K562 (cell line): Measurements from ENCODE around the gene PYDC1. TPM values are rescaled to one million over a fixed set of nuclear protein-coding genes. Genes with fewer than 3 reads are reported as not detected.

Experiments
- ATAC-seq: fragments of 200-7000 bp; cut with Tn5 transposase; 3 replicates; pipeline ENCODE4 v1.9.1; 2020; ENCODE audit warnings: moderate library complexity
- BruUV-seq: library from RNA; stranded (reverse); fragments of 400-500 nt; replicated peaks from 2 replicates; lab custom pipeline; 2021; lab: Mats Ljungman, UMichigan
- CTCF ChIA-PET: fragments of 300-600 bp; formaldehyde crosslinking; extraction: SDS; loops from one replicate; lab custom pipeline; 2021; ENCODE audit warnings: low intra/inter-chr PET ratio; lab: Yijun Ruan, JAX
- POLR2A ChIA-PET: fragments of 300-600, 350-650 bp; sonication (Branson Sonifier 250); formaldehyde crosslinking; extraction: SDS; loops from one replicate; lab custom pipeline; 2021; ENCODE audit warnings: antibody characterized with exemption, inconsistent platforms; lab: Yijun Ruan, JAX
- DNase-seq, 4 experiments: peaks; one replicate each; pipeline versions ENCODE4 v3.0.0 to v3.0.0-alpha.2; 2011 to 2018; ENCODE audit warnings: low spot score in 3 of 4, mixed read lengths in 3 of 4; ENCODE audit errors: extremely low read depth in 1 of 4
- FAIRE-seq: peaks from 2 replicates; lab custom pipeline; 2011; peaks lifted over from hg19 to GRCh38; lab: Jason Lieb, UNC
- H2AFZ ChIP-seq: 2 replicates; pipeline ENCODE4 v1.6.0; 2011; ENCODE audit warnings: low read depth, low read length, control low read depth, inconsistent platforms
- H3K27ac ChIP-seq: fragments of 200-600 bp; 3 replicates; pipeline ENCODE4 v1.8.0; 2011; ENCODE audit warnings: low read depth, mild to moderate bottlenecking, control low read depth, inconsistent platforms, low read length, moderate library complexity, mixed read lengths; ENCODE audit errors: extremely low read depth
- H3K27me3 ChIP-seq, 2 experiments: fragments of 300-600 bp in 1 of 2; 2 replicates in 1 of 2; 3 replicates in 1 of 2; pipeline versions ENCODE4 v1.6.0 to v1.8.0; 2011; ENCODE audit warnings: inconsistent platforms in 2 of 2, low read length in 2 of 2, mild to moderate bottlenecking in 1 of 2, mixed read lengths in 1 of 2, moderate library complexity in 1 of 2; ENCODE audit not compliant: control insufficient read depth in 2 of 2, insufficient read depth in 2 of 2
- H3K36me3 ChIP-seq: fragments of 300-600 bp; 3 replicates; pipeline ENCODE4 v1.8.0; 2011; ENCODE audit warnings: mild to moderate bottlenecking, low read length, inconsistent platforms; ENCODE audit not compliant: control insufficient read depth, insufficient read depth
- H3K4me1 ChIP-seq, 2 experiments: fragments of 200-600 bp in 1 of 2; replicated peaks in 1 of 2; 2 replicates in 1 of 2; 3 replicates in 1 of 2; pipeline versions ENCODE4 v1.5.1 to v1.8.0; 2011; ENCODE audit warnings: inconsistent platforms in 2 of 2, low read length in 2 of 2, mild to moderate bottlenecking in 1 of 2, mixed read lengths in 1 of 2, moderate library complexity in 1 of 2; ENCODE audit not compliant: control insufficient read depth in 2 of 2, insufficient read depth in 2 of 2
- H3K4me2 ChIP-seq: 2 replicates; pipeline ENCODE4 v1.6.1; 2011; ENCODE audit warnings: low read length, control low read depth, inconsistent platforms, mixed read lengths; ENCODE audit not compliant: insufficient read depth
- H3K4me3 ChIP-seq: fragments of 200-600 bp; sonication (generic), shearing (Covaris generic); 2 replicates; pipeline ENCODE4 v1.5.1; 2016; ENCODE audit warnings: control low read depth, inconsistent platforms
- H3K79me2 ChIP-seq: fragments of 200-600 bp; 3 replicates; pipeline ENCODE4 v1.8.0; 2011; ENCODE audit warnings: low read length, inconsistent platforms; ENCODE audit not compliant: control insufficient read depth, insufficient read depth
- H3K9ac ChIP-seq, 2 experiments: 2 replicates each; pipeline versions ENCODE4 v1.6.0 to v1.6.1; 2011; ENCODE audit warnings: low read depth in 2 of 2, low read length in 2 of 2, control low read depth in 1 of 2, inconsistent platforms in 1 of 2, mild to moderate bottlenecking in 1 of 2, mixed read lengths in 1 of 2; ENCODE audit not compliant: insufficient read depth in 1 of 2
- H3K9me1 ChIP-seq: one replicate; pipeline ENCODE4 v1.6.0; 2011; ENCODE audit warnings: inconsistent platforms, mild to moderate bottlenecking, low read length, moderate library complexity; ENCODE audit not compliant: control insufficient read depth, insufficient read depth
- H3K9me3 ChIP-seq: replicated peaks from 2 replicates; pipeline ENCODE4 v1.5.1; 2011; ENCODE audit warnings: low read depth, low read length, inconsistent platforms; ENCODE audit not compliant: control insufficient read depth, insufficient read depth
- H4K20me1 ChIP-seq: replicated peaks from 2 replicates; pipeline ENCODE4 v1.6.1; 2011; ENCODE audit warnings: low read length, inconsistent platforms, mixed read lengths; ENCODE audit not compliant: control insufficient read depth, insufficient read depth
- GABPB1 ChIP-seq: sonication (generic); formaldehyde crosslinking; IDR thresholded peaks from 2 replicates; pipeline ENCODE4 v1.8.0; 2022; ENCODE audit warnings: mild to moderate bottlenecking, missing genetic modification reagents
- MAFK ChIP-seq: IDR thresholded peaks from 2 replicates; pipeline ENCODE4 v1.6.1; 2011; ENCODE audit warnings: low read length, improper control_type of control experiment
- MAZ ChIP-seq, 2 experiments: fragments of 450-650 bp in 1 of 2; sonication (generic) in 1 of 2; formaldehyde crosslinking; IDR thresholded peaks in 1 of 2; conservative IDR thresholded peaks in 1 of 2; 2 replicates each; pipeline versions ENCODE4 v1.4.0 to v1.5.0; 2020; ENCODE audit warnings: mild to moderate bottlenecking in 1 of 2, missing genetic modification reagents in 1 of 2
- NFATC3 ChIP-seq: fragments of 450-650 bp; IDR thresholded peaks from 2 replicates; pipeline ENCODE4 v1.6.1; 2017; ENCODE audit warnings: mild to moderate bottlenecking
- NFRKB ChIP-seq: fragments of 450-650 bp; IDR thresholded peaks from 2 replicates; pipeline ENCODE4 v1.6.1; 2016; ENCODE audit warnings: low read depth
- POLR2A ChIP-seq: fragments of 450-650 bp; conservative IDR thresholded peaks from 2 replicates; pipeline ENCODE4 v1.6.1; 2016
- RBFOX2 ChIP-seq: fragments of 200-400 bp; formaldehyde crosslinking; IDR thresholded peaks from 2 replicates; pipeline ENCODE4 v1.6.1; 2017; ENCODE audit warnings: low read depth, mild to moderate bottlenecking, low read length, moderate library complexity
- RBM34 ChIP-seq: fragments of 200-400 bp; formaldehyde crosslinking; IDR thresholded peaks from 2 replicates; pipeline ENCODE4 v1.6.1; 2018; ENCODE audit warnings: low read length, borderline replicate concordance; ENCODE audit not compliant: insufficient read depth
- SREBF1 ChIP-seq: fragments of 150-350 bp; IDR thresholded peaks from 2 replicates; pipeline ENCODE4 v1.6.1; 2014; ENCODE audit warnings: antibody characterized with exemption, low read depth, low read length, borderline replicate concordance
- ZNF316 ChIP-seq: fragments of 450-650 bp; IDR thresholded peaks from 2 replicates; pipeline ENCODE4 v1.6.1; 2016
- ZNF444 ChIP-seq: fragments of 250-450 bp; sonication (Bioruptor Pico); IDR thresholded peaks from 2 replicates; pipeline ENCODE4 v1.4.0; 2020; ENCODE audit warnings: mild to moderate bottlenecking, moderate library complexity
- WGBS: fragments of 100-300 bp; shearing (Covaris generic); methylation state at CpG from one replicate; pipeline ENCODE4 v1.1.6; 2016; ENCODE audit warnings: low coverage, mixed read lengths; ENCODE audit not compliant: insufficient coverage; ENCODE audit errors: missing lambda C conversion rate; 5-methylcytosine and 5-hydroxymethylcytosine counted together
- in situ Hi-C: fragments of 300-500 bp; cut with MboI; formaldehyde crosslinking; loops from 4 replicates; pipeline ENCODE4 v1.15.0; 2018; ENCODE audit warnings: inconsistent platforms, mixed read lengths
- intact Hi-C: fragments of 100-400 bp; cut with micrococcal nuclease; formaldehyde crosslinking; loops from 2 replicates; pipeline ENCODE4 v1.14.2; 2022
- polyA plus RNA-seq, 8 experiments: library from polyadenylated mRNA; depleted of rRNA in 4 of 8; stranded (reverse) in 5 of 8; unstranded in 3 of 8; fragments of >200 nt; fragmentation: Nextera tagmentation in 2 of 8; fragmentation: Illumina TruSeq in 1 of 8; extraction: Ambion mirVana in 2 of 8; extraction: Trizol in 1 of 8; gene quantifications; 2 replicates each; pipeline versions ENCODE4 v1.2.1 to v1.2.3, GENCODE V29; 2011 to 2014; ENCODE audit warnings: inconsistent platforms in 1 of 8, missing spikeins in 1 of 8
- total RNA-seq, 7 experiments: library from RNA; depleted of rRNA in 6 of 7; stranded (reverse); fragments of >200 nt in 6 of 7; fragmentation: Illumina TruSeq in 2 of 7; extraction: Trizol in 2 of 7; gene quantifications; 2 replicates each; pipeline versions ENCODE4 v1.2.1 to v1.2.3, GENCODE V29; 2011 to 2021; ENCODE audit warnings: low replicate concordance in 1 of 7
- TF ChIP-seq, protein P1 (sequence below): sonication (generic); formaldehyde crosslinking; IDR thresholded peaks from 2 replicates; pipeline ENCODE4 v1.8.0; 2022; ENCODE audit warnings: mild to moderate bottlenecking, missing genetic modification reagents
- TF ChIP-seq, protein P2 (sequence below): sonication (generic); formaldehyde crosslinking; IDR thresholded peaks from 2 replicates; pipeline ENCODE4 v1.8.0; 2022; ENCODE audit warnings: mild to moderate bottlenecking, missing genetic modification reagents
- TF ChIP-seq, protein P3 (sequence below), 2 experiments: fragments of 200-800 bp in 1 of 2; sonication (Bioruptor generic) in 1 of 2; sonication (generic) in 1 of 2; formaldehyde crosslinking in 1 of 2; IDR thresholded peaks in 1 of 2; conservative IDR thresholded peaks in 1 of 2; 2 replicates each; pipeline versions ENCODE4 v1.5.0 to v1.6.1; 2016 to 2020; ENCODE audit warnings: missing compliant biosample characterization in 1 of 2, missing genetic modification characterization in 1 of 2, missing genetic modification reagents in 1 of 2

Gene PYDC1
- total and polyA plus RNA-seq, 9 of the 15 experiments (the other 6 are each of a cell fraction or from before 2014, with no cell fraction given) = not detected

DNA sequence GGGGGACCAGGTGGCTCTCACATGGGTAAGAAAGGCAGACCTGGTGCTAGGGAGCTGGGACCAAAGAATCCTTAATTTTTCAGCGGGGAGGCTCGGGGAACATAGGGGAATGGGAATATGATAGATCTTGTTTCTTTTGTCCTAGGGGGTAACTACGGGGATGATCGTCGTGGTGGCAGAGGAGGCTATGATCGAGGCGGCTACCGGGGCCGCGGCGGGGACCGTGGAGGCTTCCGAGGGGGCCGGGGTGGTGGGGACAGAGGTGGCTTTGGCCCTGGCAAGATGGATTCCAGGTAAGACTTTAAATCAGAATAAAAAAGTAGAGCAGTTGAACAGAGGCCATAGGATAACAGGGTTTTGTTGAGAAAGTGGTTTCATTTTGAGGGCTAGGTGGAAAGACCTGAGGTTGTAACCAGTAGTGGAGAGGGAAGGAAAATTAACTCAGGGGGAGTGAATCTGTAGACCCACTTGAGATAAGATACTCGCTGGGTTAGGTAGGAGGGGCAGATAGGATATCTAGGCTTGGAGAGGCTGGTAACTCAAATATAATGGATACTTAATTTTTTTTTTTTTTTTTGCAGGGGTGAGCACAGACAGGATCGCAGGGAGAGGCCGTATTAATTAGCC, 26.0 kb downstream of the PYDC1 start (continued):
- TF ChIP-seq, protein P1, sequence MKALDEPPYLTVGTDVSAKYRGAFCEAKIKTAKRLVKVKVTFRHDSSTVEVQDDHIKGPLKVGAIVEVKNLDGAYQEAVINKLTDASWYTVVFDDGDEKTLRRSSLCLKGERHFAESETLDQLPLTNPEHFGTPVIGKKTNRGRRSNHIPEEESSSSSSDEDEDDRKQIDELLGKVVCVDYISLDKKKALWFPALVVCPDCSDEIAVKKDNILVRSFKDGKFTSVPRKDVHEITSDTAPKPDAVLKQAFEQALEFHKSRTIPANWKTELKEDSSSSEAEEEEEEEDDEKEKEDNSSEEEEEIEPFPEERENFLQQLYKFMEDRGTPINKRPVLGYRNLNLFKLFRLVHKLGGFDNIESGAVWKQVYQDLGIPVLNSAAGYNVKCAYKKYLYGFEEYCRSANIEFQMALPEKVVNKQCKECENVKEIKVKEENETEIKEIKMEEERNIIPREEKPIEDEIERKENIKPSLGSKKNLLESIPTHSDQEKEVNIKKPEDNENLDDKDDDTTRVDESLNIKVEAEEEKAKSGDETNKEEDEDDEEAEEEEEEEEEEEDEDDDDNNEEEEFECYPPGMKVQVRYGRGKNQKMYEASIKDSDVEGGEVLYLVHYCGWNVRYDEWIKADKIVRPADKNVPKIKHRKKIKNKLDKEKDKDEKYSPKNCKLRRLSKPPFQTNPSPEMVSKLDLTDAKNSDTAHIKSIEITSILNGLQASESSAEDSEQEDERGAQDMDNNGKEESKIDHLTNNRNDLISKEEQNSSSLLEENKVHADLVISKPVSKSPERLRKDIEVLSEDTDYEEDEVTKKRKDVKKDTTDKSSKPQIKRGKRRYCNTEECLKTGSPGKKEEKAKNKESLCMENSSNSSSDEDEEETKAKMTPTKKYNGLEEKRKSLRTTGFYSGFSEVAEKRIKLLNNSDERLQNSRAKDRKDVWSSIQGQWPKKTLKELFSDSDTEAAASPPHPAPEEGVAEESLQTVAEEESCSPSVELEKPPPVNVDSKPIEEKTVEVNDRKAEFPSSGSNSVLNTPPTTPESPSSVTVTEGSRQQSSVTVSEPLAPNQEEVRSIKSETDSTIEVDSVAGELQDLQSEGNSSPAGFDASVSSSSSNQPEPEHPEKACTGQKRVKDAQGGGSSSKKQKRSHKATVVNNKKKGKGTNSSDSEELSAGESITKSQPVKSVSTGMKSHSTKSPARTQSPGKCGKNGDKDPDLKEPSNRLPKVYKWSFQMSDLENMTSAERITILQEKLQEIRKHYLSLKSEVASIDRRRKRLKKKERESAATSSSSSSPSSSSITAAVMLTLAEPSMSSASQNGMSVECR (CRISPR knock-in tag) = 0 out of 2 replicates have a peak, but pooled peaks have one; percentile 32

DNA sequence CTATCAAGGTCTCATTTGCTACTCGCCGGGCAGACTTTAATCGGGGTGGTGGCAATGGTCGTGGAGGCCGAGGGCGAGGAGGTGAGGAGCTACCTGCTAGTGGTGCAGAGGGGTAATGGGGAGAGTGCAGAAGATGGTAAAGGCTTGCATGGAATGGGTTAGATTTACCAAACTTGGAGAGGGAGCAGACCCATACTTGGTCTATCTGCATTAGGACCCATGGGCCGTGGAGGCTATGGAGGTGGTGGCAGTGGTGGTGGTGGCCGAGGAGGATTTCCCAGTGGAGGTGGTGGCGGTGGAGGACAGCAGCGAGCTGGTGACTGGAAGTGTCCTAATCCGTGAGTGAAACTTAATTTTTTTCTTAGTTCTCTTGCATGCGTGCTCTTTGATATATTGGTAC, 26.9 kb downstream of the PYDC1 start:
- Histone ChIP-seq H3K79me2 (peaks cover 53% of the 10 kb centered on the region), H3K4me3 (no peak overlapping the region), H3K27ac (no peak overlapping the region), H3K27me3 (no peaks in the 10 kb centered on the region), H3K36me3 (peaks cover 100% of the 10 kb centered on the region), H3K9me3 (no peaks in the 10 kb centered on the region), H4K20me1 (peaks cover 17% of the 10 kb centered on the region), H3K4me1 (peaks cover 0 to under 1% of the 10 kb centered on the region in 2 experiments; a peak in 2 of 5 replicates), H3K9me1 (peaks cover 3% of the 10 kb centered on the region), H3K4me2 (no peak overlapping the region), H3K9ac (no peak overlapping the region), H2AFZ (no peak overlapping the region)
- peak in 1 of 4 experiments; percentile 8 for DNase-seq
- ChIA-PET POLR2A (interaction anchor here (0.6 to 8.2 kb wide), 13 partner anchors 8 to 280 kb away, joined by 3 to 63 read pairs (median 3); partner anchors contain the start of genes FUS, PYCARD, PYDC1 and TRIM72), CTCF (no interaction called here)
- ATAC-seq = no peak
- WGBS = 99% methylated on average over 12 of the region's 12 CpGs
- BruUV-seq = no TSS peak
- FAIRE-seq = no peak
- intact Hi-C loops = no loop called here
- in situ Hi-C loops = no loop called here
- TF ChIP-seq RBFOX2 (peak; percentile 32; the same call in 1 of the 2 replicates), NFATC3 (no peak), ZNF316 (no peak), NFRKB (no peak), ZNF444 (CRISPR knock-in tag) (no peak), RBM34 (no peak), MAZ (CRISPR knock-in tag; conservative IDR thresholded peaks at IDR 0.05 in 1 of 2, IDR thresholded peaks at IDR 0.05 in 1 of 2) (no peak), GABPB1 (CRISPR knock-in tag) (no peak), SREBF1 (no peak), POLR2A (peak; percentile 67), MAFK (no peak)
- TF ChIP-seq, protein P2, sequence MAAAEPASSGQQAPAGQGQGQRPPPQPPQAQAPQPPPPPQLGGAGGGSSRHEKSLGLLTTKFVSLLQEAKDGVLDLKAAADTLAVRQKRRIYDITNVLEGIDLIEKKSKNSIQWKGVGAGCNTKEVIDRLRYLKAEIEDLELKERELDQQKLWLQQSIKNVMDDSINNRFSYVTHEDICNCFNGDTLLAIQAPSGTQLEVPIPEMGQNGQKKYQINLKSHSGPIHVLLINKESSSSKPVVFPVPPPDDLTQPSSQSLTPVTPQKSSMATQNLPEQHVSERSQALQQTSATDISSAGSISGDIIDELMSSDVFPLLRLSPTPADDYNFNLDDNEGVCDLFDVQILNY (CRISPR knock-in tag) = no peak
- TF ChIP-seq, protein P3, sequence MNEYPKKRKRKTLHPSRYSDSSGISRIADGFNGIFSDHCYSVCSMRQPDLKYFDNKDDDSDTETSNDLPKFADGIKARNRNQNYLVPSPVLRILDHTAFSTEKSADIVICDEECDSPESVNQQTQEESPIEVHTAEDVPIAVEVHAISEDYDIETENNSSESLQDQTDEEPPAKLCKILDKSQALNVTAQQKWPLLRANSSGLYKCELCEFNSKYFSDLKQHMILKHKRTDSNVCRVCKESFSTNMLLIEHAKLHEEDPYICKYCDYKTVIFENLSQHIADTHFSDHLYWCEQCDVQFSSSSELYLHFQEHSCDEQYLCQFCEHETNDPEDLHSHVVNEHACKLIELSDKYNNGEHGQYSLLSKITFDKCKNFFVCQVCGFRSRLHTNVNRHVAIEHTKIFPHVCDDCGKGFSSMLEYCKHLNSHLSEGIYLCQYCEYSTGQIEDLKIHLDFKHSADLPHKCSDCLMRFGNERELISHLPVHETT (CRISPR knock-in tag; conservative IDR thresholded peaks at IDR 0.05 in 1 of 2, IDR thresholded peaks at IDR 0.05 in 1 of 2) = no peak
